ENCODE results near the gene ANXA5.

- TF ChIP-seq MAX (IDR thresholded peaks at IDR 0.05) (no peak), RAD21 (IDR thresholded peaks at IDR 0.05; ENCODE audit: low read depth) (no peak), CEBPB (IDR thresholded peaks at IDR 0.05) (no peak)
Observed at GRCh38 chr4:121654738-121655137, 42.0 kb downstream of the ANXA5 start.

Data from Ishikawa (cell line).